Tibial artery (tissue), 4 donors: ENCODE measurements around the gene KDM2B.

ENCODE experiments used
- DNase-seq, 2 donors: peaks; one replicate each; pipeline ENCODE4 v3.0.0-alpha.2; 2019
- H3K27ac ChIP-seq, 2 donors: fragments of 200-600 bp; sonication (generic) in 1 of 2; 1 replicate in 1 of 2; 2 replicates in 1 of 2; pipeline ENCODE4 v1.5.1; 2018 to 2019; ENCODE audit warnings: mild to moderate bottlenecking in 1 of 2
- H3K27me3 ChIP-seq, 2 donors: fragments of 200-600 bp; sonication (generic) in 1 of 2; one replicate each; pipeline versions ENCODE4 v1.5.1 to v1.6.0; 2016 to 2019
- H3K36me3 ChIP-seq, 3 donors: fragments of 200-600 bp; sonication (generic) in 2 of 3; one replicate each; pipeline ENCODE4 v1.5.1; 2016 to 2019; ENCODE audit warnings: mild to moderate bottlenecking in 2 of 3
- H3K4me1 ChIP-seq, 4 donors: fragments of 200-600 bp; sonication (generic) in 2 of 4; 1 replicate in 3 of 4; 2 replicates in 1 of 4; pipeline ENCODE4 v1.5.1; 2016 to 2019
- H3K4me3 ChIP-seq, 2 donors: fragments of 200-600 bp; sonication (generic) in 1 of 2; 1 replicate in 1 of 2; 2 replicates in 1 of 2; pipeline ENCODE4 v1.5.1; 2018 to 2019; ENCODE audit warnings: mild to moderate bottlenecking in 2 of 2
- H3K9me3 ChIP-seq, 3 donors: fragments of 200-600 bp; sonication (generic) in 1 of 3; one replicate each; pipeline ENCODE4 v1.5.1; 2016 to 2019
- intact Hi-C: fragments of 100-400 bp; cut with DNase I; formaldehyde crosslinking; loops from one replicate; pipeline ENCODE4 v1.15.0; 2023; ENCODE audit warnings: low total_unique reads
- TF ChIP-seq, protein P1 (sequence below), 2 experiments: fragments of 200-600 bp in 1 of 2; fragments of 450-650 bp in 1 of 2; IDR thresholded peaks; one replicate each; pipeline ENCODE4 v1.5.1; 2017 to 2019; ENCODE audit warnings: antibody characterized with exemption in 2 of 2, mild to moderate bottlenecking in 1 of 2, moderate library complexity in 1 of 2

The KDM2B gene

DNA sequence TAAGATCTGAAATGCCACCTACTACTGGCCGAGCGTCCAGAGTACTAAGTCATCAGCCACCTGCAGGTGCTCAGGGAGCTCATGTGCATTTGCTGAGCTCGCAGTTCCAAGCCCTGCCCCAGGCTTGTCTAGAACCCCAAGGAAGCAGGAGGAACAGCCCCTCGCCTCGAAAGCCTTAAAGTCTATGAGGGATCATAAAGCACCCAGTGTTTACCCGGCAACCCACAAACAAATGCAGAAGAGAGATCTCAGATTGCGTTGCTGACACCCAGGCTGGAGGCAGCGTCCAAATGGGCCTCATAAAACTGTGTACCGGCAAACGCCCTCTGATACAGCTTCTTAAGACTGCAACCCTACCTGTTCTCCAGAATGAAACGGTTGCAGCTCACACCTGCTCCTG lies 6.8 kb downstream of the KDM2B start:
- H3K9me3 ChIP-seq = no peaks in the 10 kb centered on the region
- H3K27ac ChIP-seq = no peak overlapping the region
- H3K4me1 ChIP-seq = peaks cover 4 to 40% (median 28%) of the 10 kb centered on the region in 4 donors
- DNase-seq = no peak
- peaks cover 0 to 36% (median 0%) of the 10 kb centered on the region in 3 donors for H3K36me3 ChIP-seq
- no peaks in the 10 kb centered on the region for H3K27me3 ChIP-seq
- TF ChIP-seq, protein P1, sequence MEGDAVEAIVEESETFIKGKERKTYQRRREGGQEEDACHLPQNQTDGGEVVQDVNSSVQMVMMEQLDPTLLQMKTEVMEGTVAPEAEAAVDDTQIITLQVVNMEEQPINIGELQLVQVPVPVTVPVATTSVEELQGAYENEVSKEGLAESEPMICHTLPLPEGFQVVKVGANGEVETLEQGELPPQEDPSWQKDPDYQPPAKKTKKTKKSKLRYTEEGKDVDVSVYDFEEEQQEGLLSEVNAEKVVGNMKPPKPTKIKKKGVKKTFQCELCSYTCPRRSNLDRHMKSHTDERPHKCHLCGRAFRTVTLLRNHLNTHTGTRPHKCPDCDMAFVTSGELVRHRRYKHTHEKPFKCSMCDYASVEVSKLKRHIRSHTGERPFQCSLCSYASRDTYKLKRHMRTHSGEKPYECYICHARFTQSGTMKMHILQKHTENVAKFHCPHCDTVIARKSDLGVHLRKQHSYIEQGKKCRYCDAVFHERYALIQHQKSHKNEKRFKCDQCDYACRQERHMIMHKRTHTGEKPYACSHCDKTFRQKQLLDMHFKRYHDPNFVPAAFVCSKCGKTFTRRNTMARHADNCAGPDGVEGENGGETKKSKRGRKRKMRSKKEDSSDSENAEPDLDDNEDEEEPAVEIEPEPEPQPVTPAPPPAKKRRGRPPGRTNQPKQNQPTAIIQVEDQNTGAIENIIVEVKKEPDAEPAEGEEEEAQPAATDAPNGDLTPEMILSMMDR (IDR thresholded peaks at IDR 0.05) = no peak
- intact Hi-C loops = no loop called here
- H3K4me3 ChIP-seq = no peak overlapping the region

DNA sequence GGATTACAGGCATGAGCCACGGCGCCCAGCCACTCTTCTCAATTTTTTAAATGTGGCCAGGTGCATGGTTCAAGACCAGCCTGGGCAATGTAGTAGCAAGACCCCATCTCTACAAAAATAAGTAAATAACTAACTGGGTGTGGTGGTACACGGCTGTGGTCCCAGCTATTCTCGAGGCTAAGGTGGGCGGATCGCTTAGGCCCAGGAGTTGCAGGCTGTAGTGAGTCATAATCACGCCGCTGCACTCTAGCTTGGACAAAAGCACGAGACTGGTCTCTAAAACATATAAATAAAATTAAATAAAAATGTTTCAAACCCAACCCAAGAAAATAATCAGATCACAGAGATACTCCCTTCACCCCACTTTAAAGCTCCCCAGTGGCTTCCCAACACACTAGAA lies 8.9 kb downstream of the KDM2B start:
- TF ChIP-seq, protein P1 (IDR thresholded peaks at IDR 0.05) = no peak
- Histone ChIP-seq H3K27ac (no peak overlapping the region), H3K4me3 (no peak overlapping the region), H3K9me3 (no peaks in the 10 kb centered on the region), H3K27me3 (no peaks in the 10 kb centered on the region), H3K4me1 (peaks cover 4 to 24% (median 14%) of the 10 kb centered on the region in 4 donors), H3K36me3 (peaks cover 0 to 36% (median 0%) of the 10 kb centered on the region in 3 donors)
- intact Hi-C loops = no loop called here
- no peak for DNase-seq

DNA sequence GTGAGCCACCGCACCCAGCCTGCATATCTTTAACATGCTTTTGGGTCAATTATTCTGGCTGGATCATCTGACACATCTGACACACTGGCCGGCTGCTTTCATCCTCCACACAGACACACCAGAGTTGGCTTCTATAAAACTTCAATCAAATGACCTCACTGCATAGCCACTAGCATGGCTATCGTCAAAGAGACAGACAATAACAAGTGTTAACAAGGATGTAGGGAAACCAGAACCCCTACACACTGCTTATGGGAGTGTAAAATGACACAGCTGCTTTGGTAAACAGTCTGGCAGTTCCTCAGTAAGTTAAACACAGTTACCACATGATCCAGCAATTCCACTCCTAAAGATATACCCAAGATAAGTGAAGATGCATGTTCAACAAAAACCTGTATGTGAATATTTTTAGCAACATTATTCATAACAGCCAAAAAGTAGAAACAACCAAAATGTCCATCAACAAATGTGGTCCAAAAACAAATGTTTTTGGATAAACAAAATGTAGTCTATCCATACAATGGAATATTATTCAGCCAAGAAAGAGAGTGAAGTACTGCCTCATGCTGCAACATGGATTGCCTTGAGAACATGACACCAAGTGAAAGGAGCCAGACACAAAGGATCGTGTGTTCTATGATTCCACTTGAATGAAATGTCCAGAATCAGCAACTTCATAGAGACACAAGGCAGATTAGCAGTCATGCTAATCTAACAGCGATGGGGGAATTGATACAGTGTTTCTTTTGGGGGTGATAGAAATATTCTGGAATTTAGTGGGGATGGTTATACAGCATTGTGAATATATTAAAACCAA lies 10.1 kb downstream of the KDM2B start:
- TF ChIP-seq, protein P1 (IDR thresholded peaks at IDR 0.05) = no peak
- intact Hi-C loops = no loop called here
- H3K36me3 ChIP-seq = peaks cover 0 to 36% (median 0%) of the 10 kb centered on the region in 3 donors

GRCh38 chr12:121568971-121569751 lies 11.7 kb downstream of the KDM2B start:
- TF ChIP-seq, protein P1 (IDR thresholded peaks at IDR 0.05) = no peak
- Histone ChIP-seq H3K4me1 (peaks cover 4 to 17% (median 11%) of the 10 kb centered on the region in 4 donors), H3K36me3 (peaks cover 0 to 26% (median 0%) of the 10 kb centered on the region in 3 donors), H3K27ac (no peak overlapping the region), H3K27me3 (no peaks in the 10 kb centered on the region), H3K4me3 (no peak overlapping the region), H3K9me3 (no peaks in the 10 kb centered on the region)
- intact Hi-C loops = no loop called here
- DNase-seq = peak in 1 of 2 donors; percentile 41

More for the DNA sequence above, 10.1 kb downstream of the KDM2B start:
- Histone ChIP-seq H3K9me3 (no peaks in the 10 kb centered on the region), H3K4me3 (no peak overlapping the region), H3K27me3 (no peaks in the 10 kb centered on the region), H3K4me1 (peaks cover 4 to 17% (median 11%) of the 10 kb centered on the region in 4 donors), H3K27ac (no peak overlapping the region)
- DNase-seq = no peak

- Histone ChIP-seq H3K36me3 (peaks cover 0 to 20% (median 0%) of the 10 kb centered on the region in 3 donors), H3K4me1 (peaks cover 4 to 17% (median 11%) of the 10 kb centered on the region in 4 donors), H3K27ac (no peak overlapping the region), H3K4me3 (no peak overlapping the region), H3K27me3 (no peaks in the 10 kb centered on the region), H3K9me3 (no peaks in the 10 kb centered on the region)
- TF ChIP-seq, protein P1 (IDR thresholded peaks at IDR 0.05) = no peak
- intact Hi-C loops = no loop called here
- no peak for DNase-seq
These were observed 12.3 kb downstream of the KDM2B start for GRCh38 chr12:121568518-121568917.
